NCI-H1436 treated with DMSO at 0.1 percent for 48 hours (cell line): ENCODE data around the gene PABPC3.

Source experiments
- DNase-seq: peaks from one replicate; lab custom pipeline; 2025; lab: John Stamatoyannopoulos, UW

Gene PABPC3

DNA sequence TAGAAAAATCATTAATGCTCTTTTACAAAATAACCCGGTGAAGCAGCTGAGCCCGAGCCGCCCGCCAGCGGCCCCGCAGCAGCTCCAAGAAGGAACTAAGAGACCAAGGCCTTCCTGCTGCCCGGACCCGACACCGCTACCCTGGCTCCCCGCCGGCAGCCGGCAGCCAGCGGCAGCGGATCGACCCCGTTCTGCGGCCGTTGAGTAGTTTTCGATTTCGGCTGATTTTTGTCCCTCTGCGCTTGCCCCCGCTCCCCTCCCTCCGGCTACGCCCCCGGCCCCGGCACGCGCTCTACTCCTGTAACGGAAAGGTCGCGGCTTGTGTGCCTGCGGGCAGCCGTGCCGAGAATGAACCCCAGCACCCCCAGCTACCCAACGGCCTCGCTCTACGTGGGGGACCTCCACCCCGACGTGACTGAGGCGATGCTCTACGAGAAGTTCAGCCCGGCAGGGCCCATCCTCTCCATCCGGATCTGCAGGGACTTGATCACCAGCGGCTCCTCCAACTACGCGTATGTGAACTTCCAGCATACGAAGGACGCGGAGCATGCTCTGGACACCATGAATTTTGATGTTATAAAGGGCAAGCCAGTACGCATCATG, at the start of gene PABPC3:
TSS of gene PABPC3 (plus strand) at position 286 of the 603 bp plus-strand sequence. CDS start at position 349, 63 bp downstream.
- DNase-seq: no peak

DNA sequence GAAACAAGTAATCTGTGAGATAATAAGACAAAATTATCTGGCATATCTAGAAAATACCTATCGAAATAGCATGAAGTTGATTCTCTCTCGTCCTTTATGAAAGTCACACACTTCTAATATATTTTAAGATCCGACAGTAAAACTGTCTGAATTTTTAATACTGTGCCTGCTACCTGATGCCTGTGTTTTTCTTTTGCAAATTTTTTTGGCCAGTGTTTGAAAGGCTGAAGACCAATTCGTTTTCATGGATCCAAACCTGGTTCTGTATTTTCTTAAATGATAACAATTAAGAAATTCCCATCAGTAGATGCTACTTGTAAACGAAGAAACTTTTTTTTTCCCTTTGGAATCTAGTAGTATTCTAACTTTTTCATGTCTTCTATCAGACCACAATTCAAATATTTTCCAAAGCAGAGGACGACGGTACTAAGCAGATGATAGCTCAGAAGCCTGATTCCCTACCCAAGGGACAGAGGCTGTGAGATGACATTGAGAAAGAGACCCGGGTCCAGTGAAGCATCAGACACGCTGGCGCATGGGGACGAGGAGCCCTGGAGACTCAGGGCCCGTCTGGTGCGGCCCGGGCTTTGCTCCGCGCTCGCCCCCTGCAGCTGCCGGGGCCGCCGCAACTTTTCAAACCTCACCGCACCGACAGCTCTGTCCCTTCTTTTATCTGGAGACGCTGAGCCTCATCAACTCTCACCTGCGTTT, 49.5 kb upstream of the PABPC3 start:
- DNase-seq: no peak

DNA sequence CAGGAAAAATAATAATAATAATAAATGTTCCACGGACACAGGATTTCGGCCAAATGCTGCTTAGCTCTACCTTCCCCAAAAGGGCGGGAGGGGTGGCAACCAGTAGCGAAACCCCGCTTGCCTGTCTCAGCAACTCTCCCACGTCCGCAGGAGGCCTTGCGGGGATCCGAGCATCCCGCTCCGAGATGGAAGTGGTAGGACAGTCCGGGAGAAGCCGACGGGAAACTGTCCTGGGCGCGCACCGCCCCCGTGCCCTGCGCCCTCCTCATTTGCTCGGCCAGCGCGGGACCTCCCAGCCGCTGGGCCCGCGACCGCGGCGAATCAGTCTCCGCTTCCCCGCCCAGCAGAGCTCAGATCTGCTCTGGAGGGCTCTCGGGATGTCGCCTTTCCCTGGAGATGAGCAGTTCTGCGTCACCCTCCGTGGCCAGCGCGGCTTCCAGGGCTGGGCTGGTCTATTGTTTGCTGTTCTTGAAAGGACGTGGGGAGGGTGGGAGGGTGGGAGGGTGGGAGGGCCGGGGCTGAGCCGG, 48.9 kb upstream of the PABPC3 start:
- no peak for DNase-seq

DNA sequence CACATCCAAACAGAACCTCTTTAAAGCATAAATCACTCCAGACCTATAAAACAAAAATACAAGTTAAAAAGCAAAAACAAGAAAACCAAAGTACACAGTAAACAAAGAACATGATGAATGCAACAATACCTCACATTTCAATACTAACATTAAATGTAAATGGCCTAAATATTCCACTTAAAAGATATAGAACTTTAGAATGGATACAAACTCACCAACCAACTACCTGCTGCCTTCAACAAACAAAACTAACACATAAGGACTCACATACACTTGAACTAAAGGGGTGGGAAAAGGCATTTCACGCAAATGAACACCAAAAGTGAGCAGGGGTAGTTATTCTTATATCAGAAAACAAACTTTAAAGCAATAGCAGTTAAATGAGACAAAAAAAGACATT, 44.9 kb upstream of the PABPC3 start:
- no peak for DNase-seq

DNA sequence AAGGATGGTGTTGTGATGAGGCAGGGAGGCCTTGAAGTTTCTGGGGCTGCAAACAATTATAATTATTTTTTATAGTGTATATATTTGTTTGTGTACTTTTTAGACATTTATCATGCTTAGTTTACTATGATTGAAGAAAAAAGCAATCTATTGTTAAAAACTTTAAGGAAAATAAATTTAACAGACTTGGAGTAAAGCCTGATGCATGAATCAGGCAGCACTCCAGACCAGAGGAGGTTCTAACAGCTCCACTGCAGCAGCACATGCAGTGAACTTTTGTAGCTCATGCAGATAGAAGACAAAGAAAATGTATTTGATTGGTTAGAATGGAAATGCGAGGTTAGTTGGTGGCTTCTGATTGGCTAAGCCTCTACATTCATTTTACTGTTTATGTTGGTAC, 36.8 kb upstream of the PABPC3 start:
- no peak for DNase-seq

DNA sequence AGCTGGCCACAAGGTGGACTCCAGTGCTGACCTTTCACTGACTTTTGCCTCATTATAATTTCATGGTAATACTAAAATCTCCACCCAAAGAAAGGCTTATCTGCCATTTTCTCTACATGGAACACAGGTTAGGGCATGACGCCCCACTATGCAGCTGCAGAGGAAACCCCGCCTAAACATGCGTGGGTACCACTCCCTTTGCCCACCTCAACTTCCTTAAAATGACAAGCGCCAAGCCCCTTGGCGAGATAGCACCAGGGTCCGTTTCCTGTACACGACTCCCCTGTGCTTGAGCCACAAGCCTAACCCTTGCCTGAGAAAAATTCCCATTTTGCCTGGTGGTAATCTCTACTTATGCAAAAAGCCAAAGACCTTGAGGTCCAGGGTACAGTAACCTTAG, 36.0 kb upstream of the PABPC3 start:
- DNase-seq: no peak

DNA sequence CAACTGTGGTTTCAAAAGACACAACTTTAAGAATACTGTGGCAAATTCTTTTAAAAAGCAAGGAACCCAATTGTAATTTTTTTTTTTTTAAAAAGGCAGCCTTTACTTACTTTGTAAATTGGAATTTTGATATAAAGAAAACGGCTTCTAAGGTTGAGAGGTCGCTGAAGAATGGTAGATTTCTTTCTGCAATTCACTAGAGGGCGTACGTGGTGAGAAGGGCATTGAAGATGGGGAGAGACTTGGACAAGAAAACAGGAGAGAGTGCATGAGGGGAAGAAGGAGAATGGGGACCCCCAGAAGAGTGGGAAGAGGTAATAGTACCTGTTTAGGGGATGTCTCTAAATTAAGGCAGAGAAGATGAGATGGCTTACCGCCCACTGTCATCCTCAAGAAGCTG, 33.5 kb upstream of the PABPC3 start:
- DNase-seq: no peak

DNA sequence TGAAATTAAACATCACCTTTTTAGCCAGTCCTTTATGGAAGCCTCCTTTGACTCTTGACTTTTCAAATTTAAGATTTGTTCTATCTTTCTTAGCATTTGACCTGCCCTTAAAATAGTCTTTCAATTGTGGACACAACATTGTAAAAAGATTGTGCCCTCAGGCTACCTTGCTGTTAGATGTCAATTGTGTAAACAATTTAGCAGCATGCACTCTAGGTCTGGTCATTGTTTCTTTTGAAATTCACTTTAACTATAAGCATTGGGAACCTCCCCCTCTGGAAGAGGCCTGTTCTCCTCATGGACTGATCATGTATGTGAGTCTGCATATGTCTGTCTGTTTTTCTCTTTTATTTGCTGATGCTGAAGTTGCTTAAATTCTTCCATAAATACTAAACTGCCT, 31.5 kb upstream of the PABPC3 start:
- no peak for DNase-seq

DNA sequence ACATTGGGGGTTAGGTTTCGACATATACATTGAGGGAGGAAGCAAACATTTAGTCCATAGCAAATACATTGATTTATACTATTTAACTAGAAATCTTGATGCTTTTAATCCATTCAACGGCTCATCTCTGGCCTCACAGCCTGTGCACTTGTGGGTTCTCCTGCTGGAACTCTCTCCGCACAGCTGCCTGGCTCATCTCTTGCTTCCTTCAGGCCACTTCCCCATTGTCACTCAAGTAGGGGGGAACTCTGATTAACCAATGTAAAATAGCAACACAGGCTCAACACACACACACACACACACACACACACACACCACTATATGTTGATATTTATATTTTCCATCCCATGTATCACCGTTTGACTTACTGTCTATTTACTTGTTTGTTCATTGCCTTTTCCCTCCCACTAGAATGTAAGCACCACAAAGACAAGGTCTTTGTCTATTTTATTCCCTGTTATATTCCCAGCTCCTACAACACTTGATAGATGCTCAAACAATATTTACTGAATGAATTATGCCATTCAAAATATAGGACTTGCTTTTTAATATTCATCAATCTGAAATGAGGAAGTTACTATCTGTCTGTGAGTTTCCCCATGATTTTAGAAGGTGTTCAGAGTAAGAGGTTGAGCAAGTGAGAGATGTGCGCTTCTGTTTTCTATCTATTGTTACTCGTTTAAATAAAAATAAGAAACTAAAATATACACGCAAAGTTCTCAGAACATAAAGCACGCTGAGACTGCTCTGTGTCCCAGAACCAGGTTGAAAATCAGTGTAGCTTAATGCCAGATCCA, 29.8 kb upstream of the PABPC3 start:
- DNase-seq: no peak

DNA sequence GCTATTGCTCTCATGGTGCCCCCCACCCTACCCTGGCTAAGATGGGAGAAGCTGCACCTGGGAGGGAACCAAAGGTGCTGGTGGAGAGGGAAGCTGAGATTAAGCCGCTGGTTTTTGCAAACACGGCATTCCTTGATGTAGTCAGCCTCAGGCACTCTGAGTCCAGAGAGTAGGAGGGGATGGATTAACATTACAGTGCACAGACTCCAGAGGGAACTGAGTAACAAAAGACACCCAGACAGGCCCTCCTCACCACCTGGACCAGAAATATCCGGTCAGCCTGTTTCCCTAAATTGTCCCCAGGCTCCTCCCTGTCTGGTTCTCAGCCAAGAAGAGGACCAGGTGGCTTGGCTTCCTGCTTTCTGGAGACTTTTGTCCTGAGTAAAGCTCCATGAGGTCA, 28.9 kb upstream of the PABPC3 start:
- DNase-seq: no peak

DNA sequence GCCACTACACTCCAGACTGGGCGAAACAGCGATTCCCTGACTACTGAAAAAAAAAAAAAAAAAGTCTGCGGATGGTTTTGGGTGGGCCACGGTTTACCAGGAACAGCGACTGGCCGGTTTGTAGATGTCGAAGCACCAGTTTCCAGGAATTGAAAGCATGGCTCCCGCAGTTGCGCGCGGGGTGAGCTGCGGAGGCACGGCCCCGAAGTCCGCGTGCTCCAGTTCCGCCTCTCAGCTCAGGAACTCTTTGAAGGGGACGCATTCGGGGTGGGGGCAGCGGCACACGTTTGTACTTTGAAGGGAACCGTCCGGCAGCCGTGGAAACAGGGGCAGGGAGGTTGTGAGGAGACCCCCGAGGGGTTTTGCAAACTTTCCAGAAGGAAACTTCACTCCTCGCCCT, 27.1 kb upstream of the PABPC3 start:
- no peak for DNase-seq

DNA sequence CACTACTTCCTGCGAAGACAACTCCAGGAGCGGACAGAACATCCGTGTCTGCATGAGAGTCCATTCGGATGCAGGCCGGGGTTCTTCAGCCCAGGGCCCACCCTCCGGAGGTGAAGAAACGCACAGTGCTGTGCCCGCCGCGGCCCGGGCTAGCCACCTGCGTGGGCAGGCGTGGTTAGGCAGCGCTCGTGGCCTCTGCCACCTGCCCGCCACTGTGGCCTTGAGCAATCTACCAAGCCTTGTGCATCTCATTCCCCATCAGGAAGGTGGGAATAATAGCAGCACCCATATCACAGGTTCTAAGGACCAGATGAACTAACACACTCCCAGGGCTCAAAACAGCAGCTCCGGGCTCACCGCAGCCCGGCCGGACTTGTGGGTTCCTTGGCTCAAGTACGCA, 26.7 kb upstream of the PABPC3 start:
- DNase-seq: no peak

DNA sequence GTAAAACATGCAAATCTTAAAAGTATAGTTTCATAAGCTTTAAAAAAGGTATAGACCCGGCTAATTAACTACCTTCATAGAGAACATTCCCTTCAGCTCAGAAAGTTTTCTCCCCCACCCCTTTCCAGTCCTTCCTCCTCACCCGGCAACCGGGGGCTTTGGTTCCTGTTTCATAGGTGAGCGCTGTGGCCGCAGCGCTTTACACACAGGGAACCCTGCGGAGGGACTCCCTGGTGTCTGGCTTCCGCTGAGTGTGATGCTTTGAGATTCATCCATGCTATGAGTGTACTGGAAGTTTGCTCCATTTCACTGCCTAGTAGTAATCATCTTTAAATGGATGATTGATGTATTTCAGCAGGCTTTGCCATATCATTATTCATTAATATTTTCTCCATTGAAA, 26.0 kb upstream of the PABPC3 start:
- no peak for DNase-seq

DNA sequence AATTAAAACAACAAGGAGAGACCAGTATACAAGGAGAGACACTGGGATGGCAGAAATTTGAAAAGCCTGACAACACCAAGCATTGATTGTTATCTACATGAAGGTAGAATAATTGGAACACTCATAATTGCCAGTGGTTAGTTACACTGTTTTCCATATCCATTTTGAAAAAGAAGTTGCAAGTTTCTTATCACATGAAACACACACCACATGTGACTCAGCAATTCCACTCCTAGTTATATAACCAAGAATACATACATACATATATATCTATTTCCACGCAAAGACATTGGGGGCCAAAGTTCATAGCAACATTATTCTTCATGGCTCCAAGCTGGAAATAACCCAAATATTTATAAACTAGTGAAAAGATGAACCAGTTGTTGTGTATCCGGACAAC, 15.2 kb upstream of the PABPC3 start:
- DNase-seq: no peak

DNA sequence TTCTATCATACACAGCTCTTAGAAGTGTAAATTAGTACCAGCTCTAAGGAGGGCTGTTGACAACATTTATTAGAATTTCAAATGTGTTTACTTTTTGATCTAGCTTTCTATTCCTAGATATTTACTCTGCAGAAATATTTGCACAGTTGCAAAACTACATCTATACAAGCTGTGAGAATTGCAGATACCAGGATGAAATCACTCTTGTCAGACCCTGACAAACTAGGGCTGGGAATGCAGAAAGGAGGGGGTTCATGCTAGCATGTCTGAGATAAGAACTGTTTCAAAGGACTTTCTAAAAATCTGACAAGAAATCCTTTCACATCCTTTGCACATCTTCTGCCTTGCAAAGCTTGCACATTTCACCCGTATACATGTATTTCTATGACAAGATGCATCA, 11.8 kb upstream of the PABPC3 start:
- DNase-seq: no peak

DNA sequence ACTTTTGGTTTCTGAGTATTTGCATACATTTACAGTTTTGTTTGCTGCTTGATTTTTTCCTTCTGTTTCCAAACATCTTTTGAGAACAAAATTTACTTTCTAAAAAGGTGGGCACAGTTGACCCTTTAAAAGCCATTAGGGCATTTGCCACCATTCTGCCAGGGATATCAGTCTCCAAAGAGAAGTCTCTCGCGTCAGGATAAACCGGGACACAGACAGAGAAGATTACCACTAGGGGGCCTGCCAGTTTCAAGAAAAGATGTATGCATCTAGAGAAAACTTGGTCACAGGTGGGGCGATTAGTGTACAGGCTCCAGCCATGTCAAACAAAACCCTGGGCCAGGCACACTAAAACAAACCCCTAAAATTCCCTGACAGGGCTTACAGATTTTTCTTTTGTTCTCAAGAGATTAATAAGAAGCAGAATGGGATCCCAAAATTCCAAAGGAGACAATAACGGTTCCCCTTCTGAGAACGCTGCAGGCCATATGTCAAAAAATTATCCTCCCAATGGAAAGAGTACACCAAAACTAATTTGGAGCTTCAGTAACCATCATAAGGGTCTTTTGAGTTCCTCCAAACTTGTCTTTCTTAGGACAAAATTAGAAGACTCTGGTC, 10.7 kb upstream of the PABPC3 start:
- no peak for DNase-seq

DNA sequence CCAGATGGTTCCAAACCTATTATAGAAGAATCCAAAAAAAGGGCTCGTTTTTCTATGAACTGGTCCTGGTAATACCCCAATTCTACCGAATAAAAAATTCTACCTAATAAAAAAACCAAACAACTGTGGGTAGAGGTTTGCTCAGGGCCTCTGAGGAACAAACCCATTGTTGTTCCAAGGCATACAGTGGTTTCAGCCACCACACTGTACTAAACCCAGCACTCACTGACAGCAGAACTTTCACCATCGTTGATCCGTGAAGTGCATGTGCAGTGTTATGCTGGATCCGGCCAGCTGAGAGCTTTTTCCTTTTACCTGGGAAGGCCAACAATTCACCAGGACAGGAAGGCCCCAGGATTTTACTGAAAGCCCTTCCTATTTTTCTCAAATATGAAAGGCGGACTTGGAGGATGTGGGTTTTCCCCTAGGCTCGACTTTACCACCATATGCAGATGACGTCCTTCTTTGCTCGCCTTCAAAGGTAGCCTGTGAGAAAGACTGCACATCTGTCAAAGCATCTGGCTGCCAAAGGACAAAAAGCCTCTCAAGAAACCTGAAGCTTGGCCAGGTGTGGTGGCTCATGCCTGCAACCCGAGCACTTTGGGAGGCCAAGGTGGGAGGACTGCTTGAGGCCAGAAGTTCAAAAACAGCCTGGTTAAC, 7.2 kb upstream of the PABPC3 start:
- no peak for DNase-seq

DNA sequence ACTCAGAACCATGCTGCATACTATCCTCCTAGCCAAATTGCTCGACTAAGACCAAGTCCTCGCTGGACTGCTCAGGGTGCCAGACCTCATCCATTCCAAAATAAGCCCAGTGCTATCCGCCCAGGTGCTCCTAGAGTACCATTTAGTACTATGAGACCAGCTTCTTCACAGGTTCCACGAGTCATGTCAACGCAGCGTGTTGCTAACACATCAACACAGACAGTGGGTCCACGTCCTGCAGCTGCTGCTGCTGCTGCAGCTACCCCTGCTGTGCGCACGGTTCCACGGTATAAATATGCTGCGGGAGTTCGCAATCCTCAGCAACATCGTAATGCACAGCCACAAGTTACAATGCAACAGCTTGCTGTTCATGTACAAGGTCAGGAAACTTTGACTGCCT, 1.5 kb downstream of the PABPC3 start:
- no peak for DNase-seq

DNA sequence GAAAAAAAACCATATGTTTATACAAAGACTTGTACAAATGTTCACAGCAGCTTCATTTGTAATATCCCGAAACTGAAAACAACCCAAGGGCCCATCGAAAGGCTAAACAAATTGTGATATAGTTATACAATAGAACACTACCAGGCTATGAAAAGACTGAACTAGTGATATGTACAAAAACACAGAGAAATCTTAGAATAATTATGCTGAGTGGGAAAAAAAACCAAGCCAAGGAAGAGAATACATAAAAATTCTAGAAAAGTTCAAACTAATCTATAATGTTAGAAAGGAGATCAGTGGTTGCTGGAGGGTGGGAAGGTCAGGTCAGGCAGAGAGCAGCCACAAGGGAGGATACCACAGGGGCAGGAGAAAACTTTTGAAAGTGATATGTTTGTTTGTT, 7.8 kb downstream of the PABPC3 start:
- no peak for DNase-seq

DNA sequence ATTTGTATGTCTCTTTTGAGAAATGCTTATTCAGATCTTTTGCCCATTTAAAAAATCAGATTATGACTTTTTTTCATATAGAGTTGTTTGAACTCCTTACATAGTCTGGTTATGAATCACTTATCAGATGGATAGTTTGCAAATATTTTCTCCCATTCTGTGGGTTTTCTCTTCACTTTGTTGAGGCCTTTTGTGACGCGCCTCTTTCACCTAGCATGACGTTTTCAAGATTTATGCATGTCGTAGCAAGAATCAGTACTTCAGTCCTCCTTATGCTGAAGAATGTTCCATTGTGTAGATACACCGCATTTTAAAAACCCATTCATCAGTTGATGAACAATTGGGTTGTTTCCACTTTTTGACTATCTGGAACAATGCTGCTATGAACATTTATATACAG, 13.4 kb downstream of the PABPC3 start:
- no peak for DNase-seq

DNA sequence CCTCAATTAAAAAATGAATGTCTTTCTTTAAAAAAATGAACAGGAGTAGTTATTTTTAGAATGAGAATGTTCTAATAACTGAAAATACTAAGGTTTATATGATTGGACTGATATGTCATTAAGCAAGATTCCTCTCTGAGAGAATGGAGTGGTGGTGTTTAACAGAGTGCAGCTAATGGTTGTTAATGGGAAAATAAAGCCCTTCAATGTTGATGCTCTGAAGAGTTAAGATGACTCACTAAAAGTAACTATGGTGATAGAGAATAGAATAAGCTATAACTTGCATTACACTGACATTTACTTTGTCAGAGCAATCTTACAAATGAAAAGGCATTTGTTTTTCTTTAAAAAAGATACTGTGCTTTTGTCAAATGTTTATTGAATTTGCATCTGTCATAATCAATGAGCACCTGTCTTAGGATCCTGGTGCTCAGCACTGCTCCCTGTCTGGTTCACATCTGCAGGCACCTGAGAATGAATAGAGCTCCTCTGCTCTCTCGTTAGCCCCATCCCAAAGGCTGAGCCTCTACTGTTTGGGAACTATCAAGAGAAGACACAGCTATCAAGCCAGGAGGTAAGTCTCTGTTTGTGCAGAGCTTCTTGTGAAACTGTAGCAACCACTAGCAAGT, 15.1 kb downstream of the PABPC3 start:
- DNase-seq: no peak

DNA sequence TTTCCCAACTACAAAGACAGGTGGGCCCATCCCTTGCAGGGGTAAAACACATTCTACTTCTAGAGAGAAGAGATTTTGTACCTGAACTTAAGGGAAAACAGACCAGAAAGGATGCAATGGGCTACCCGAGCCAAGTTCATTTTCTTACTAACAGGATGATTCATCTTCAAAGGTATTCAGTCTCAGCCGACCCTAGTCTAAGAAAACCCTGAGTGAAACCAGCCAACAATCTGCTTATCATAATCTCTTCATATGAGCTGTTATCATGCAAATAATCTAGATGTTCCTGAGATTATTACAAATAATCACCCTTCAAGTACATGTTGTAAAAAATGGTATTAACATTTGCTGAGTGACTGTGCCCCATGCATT, 15.6 kb downstream of the PABPC3 start:
- DNase-seq: no peak
